ENCODE measurements around the gene GMDS. TPM values are rescaled to one million over a fixed set of nuclear protein-coding genes. Genes with fewer than 3 reads are reported as not detected.

GMDS gene
- total and polyA plus RNA-seq, 2 experiments from 2014 or later, result 30.1 to 36.5 TPM

GRCh38 chr6:1739680-1740079, 505.7 kb downstream of the GMDS start:
- peaks cover 2% of the 10 kb centered on the region; the same call in 2 of the 3 replicates for H3K4me1 Mint-ChIP-seq
- H3K79me2 ChIP-seq (replicated peaks; ENCODE audit: insufficient read depth), result no peaks in the 10 kb centered on the region
- no peak for TF ChIP-seq JUNB (IDR thresholded peaks at IDR 0.05; ENCODE audit: unreplicated experiment)
- TF ChIP-seq EZH2 (IDR thresholded peaks at IDR 0.05; ENCODE audit: low read depth, unreplicated experiment), result no peak
- no peak for TF ChIP-seq STAT1 (IDR thresholded peaks at IDR 0.05; ENCODE audit: unreplicated experiment)
- TF ChIP-seq CREB1 (CRISPR knock-in tag; IDR thresholded peaks at IDR 0.05; ENCODE audit: low read depth), result no peak
- no peak for TF ChIP-seq ETS1 (IDR thresholded peaks at IDR 0.05)
- TF ChIP-seq ZNF462 (CRISPR knock-in tag; IDR thresholded peaks at IDR 0.05), result no peak
- no peak for TF ChIP-seq ZNF331 (CRISPR knock-in tag; IDR thresholded peaks at IDR 0.05; ENCODE audit: low read depth)
- TF ChIP-seq CTCF (conservative IDR thresholded peaks at IDR 0.05; ENCODE audit: low read depth in 2 of 2), result no peak
- TF ChIP-seq EZH2phosphoT487 (IDR thresholded peaks at IDR 0.05; ENCODE audit: unreplicated experiment), result no peak
- no peak for TF ChIP-seq POLR2AphosphoS5 (IDR thresholded peaks at IDR 0.05; ENCODE audit: low read depth)
- TF ChIP-seq ZNF114 (CRISPR knock-in tag; IDR thresholded peaks at IDR 0.05), result no peak
- TF ChIP-seq REST (IDR thresholded peaks at IDR 0.05; ENCODE audit: unreplicated experiment), result no peak
- no peak for TF ChIP-seq NANOG (IDR thresholded peaks at IDR 0.05; ENCODE audit: borderline replicate concordance)
- no peak for ATAC-seq
- H4K20me1 ChIP-seq (replicated peaks; ENCODE audit: insufficient read depth), result no peaks in the 10 kb centered on the region
- H2AFZ ChIP-seq, result no peak overlapping the region
- H3K4me3 Mint-ChIP-seq, result no peak overlapping the region
- H3K27ac Mint-ChIP-seq, result no peak overlapping the region
- H3K9me3 Mint-ChIP-seq, result no peaks in the 10 kb centered on the region
- H3F3A ChIP-seq (replicated peaks; ENCODE audit: low read depth), result no peaks in the 10 kb centered on the region
- no peak overlapping the region for H3K4me3 ChIP-seq
- no peaks in the 10 kb centered on the region for H3K36me3 Mint-ChIP-seq (ENCODE audit: low read depth)
- DNase-seq (ENCODE audit: low spot score), result no peak
- H3K36me3 ChIP-seq (ENCODE audit: insufficient read depth), result no peaks in the 10 kb centered on the region
- H3K4me1 ChIP-seq (ENCODE audit: insufficient read depth), result no peaks in the 10 kb centered on the region
- no peak overlapping the region for H3K27ac ChIP-seq (ENCODE audit: low read depth)
- H3K4me2 ChIP-seq, result no peak overlapping the region
- no peaks in the 10 kb centered on the region for H3K27me3 ChIP-seq (ENCODE audit: insufficient read depth)
- H3K27me3 Mint-ChIP-seq (ENCODE audit: insufficient read depth, low read depth, poor library complexity), result peaks cover under 1% of the 10 kb centered on the region
- H3K9me2 ChIP-seq (ENCODE audit: insufficient read depth), result 0 out of 2 replicates have a peak, but pooled peaks cover 1% of the 10 kb centered on the region
